GM18498 (cell line): ENCODE measurements around the gene ERCC1.
"Not testable (repeated sequence)": the region's sequence is repeated elsewhere in the genome, so short reads cannot be mapped to it uniquely, and the experiment has no call there.

Experiments used
- ATAC-seq: cut with Tn5 transposase; IDR thresholded peaks from one replicate; pipeline ENCODE4 v1.9.1; 2021; ENCODE audit warnings: mild to moderate bottlenecking, moderate library complexity; ENCODE audit not compliant: unreplicated experiment

The ERCC1 gene

DNA sequence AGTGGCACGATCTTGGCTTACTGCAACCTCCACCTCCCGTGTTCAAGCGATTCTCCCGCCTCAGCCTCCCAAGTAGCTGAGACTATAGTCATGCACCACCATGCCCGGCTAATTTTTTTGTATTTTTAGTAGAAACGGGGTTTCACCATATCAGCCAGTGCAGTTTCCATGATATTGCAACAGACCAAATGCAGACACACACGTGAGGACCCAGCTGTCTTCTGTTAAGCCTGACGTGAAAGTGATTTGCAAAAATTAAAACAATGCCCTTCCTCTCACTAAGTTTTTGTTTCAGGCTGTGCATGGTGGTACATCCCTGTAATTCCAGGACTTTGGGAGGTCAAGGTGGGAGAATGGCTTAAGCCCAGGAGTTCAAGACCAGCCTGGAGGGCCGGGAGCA is 7.3 kb upstream of the ERCC1 start:
- not testable (repeated sequence) for ATAC-seq

DNA sequence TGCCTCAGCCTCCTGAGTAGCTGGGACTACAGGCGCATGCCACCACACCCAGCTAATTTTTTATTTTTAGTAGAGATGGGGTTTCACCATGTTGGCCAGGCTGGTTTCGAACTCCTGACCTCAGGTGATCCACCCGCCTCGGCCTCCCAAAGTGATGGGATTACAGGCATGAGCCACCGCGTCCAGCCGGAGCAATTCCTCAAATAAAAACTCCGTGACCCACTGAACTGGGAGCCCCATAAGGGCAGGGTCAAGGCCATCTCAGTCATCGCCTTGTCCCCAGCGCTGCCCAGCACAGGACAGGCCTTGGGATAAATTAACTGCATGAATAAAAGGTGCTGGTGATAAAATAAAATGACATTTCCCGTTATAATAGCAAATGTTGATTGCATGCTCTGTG is 6.2 kb upstream of the ERCC1 start:
- ATAC-seq, result not testable (repeated sequence)

DNA sequence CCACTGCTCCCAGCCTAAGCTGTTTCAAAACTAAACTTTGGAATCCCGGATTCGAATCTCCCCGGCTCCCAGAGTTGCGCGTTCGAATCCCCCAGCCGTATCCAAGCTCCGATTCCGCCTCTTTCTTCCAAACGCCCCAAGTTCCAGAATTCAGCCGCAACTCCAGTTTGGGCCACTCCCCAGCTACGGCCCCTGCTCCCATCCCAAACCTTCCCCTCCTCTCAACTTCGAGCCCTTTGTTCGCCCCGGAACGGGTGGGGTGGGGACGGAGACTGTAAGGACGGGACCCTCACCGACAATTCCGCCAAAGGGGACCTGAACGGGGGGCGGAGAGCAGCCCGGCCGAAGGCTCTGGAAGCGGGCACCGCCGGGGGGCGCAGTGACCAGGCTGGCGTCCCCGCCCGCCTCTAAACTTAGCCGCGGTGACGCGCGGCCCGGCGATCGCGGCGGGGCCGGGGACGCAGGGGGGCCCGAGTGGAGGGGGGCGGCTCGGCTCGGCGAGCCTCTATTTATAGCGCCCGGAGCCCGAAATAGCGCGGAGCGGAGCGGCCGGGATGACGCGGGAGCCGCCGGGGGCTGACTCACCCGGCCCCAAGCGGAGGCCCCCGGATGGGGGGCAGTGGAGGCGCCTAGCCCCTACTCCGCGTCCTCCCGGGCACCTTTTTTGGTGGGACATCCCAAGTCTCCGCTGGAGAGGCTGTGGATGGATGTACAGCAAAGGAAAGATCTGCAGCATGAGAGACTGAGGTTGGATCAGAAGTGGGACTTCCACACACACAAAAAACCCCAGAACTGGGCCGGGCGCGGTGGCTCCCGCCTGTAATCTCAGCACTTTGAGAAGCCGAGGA is 4.9 kb upstream of the ERCC1 start:
- ATAC-seq, result no peak

GRCh38 chr19:45424191-45425058 is 708 bp upstream of the ERCC1 start:
- no peak for ATAC-seq

- no peak for ATAC-seq
These were observed 606 bp downstream of the ERCC1 start for GRCh38 chr19:45423033-45423588.

- ATAC-seq, result no peak
These were observed 1.7 kb downstream of the ERCC1 start for GRCh38 chr19:45421947-45422498.

DNA sequence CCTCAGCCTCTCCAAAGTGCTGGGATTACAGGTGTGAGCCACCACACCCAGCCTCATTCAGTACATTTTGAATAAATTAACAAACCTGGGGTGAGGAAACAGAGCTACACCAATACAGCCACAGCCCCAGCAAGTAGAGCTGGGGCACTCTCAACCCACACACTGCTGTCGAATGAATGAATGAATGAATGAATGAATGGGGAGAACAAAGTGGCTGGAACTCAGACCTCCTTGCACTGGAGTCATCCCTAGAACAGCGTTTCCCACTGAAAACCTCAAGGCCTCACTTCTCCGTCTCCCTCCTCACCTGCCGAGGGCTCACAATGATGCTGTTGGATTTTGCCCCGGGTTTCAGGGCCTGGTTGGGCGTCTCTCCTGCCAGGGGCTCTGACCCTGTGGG is 2.8 kb downstream of the ERCC1 start:
- no peak for ATAC-seq

- no peak for ATAC-seq
These were observed 3.4 kb downstream of the ERCC1 start for GRCh38 chr19:45420356-45420755.

DNA sequence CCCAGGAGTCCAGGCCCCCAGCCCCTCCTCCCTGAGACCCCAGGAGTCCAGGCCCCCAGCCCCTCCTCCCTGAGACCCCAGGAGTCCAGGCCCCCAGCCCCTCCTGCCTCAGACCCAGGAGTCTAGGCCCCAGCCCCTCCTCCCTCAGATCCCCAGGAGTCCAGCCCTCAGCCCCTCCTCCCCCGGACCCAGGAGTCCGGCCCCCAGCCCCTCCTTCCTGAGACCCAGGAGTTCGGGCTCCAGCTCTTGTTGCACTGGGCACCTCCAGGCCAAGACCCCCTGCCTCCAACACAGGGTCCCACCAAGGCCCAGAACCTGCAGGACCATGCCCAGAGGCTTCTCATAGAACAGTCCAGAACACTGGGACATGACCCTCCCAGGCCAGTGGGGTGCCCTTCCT is 3.8 kb downstream of the ERCC1 start:
- no peak for ATAC-seq

- peak; percentile 56 for ATAC-seq
These were observed 4.3 kb downstream of the ERCC1 start for GRCh38 chr19:45419396-45419795.

- no peak for ATAC-seq
These were observed 4.9 kb downstream of the ERCC1 start for GRCh38 chr19:45418802-45419201.

DNA sequence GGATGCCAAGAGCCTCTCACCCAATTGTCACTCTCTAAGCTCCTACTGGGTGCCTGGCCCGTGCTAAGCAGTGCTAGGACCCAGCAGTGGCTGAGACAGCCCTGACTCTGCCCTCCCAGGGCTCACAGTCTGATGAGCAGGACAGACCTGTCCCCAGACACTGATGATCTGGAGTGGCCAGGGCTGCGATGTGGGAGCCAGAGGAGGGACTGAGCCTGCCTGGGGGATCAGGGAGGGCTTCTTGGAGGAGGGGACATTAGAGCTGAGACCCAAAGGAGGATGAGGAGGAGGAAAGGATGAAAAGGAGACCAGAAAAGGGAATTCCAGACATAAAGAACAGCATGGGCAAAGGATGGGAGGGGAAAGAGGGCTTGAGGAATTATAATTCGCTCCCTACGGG is 6.6 kb downstream of the ERCC1 start:
- no peak for ATAC-seq

GRCh38 chr19:45414468-45414867 is 9.2 kb downstream of the ERCC1 start:
- no peak for ATAC-seq

DNA sequence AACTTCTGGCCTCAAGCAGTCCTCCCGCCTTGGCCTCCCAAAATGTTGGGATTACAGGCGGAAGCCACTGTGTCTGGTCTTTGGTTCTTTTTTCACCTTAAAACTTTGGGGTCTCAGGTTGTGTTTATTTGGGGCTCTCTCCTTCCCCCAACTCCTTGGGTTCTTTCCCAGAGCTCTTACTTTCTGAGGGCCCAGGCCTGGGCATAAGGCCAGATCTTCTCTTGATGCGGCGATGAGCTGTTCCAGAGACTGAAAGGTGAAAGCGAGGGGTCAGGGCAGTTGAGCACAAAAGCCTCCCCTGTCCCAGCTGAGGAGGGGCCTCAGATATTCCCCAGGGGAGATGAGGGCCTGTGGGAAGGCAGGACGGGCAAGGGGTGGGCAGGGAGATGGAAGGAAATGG is 10.2 kb downstream of the ERCC1 start:
- ATAC-seq, result no peak

- not testable (repeated sequence) for ATAC-seq
These were observed 13.4 kb downstream of the ERCC1 start for GRCh38 chr19:45410330-45410729.

DNA sequence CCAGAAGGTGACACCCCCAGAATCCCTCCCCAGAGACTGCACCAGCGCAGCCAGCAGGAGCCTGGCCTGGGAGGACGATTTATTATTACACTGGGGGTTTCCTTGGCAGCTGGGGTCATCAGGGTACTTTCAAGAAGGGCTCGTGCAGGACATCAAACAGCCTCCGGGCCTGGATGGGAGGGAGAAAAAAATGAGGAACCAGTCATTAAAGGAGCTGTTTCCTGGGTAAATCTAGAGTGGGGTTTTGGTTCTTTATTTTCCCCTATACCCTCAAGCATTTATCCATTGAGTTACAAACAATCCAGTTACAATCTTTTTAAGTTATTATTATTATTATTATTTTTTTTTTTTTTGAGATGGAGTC is 14.2 kb downstream of the ERCC1 start:
- ATAC-seq, result no peak

GRCh38 chr19:45408830-45409556 is 14.7 kb downstream of the ERCC1 start:
- ATAC-seq, result no peak

GRCh38 chr19:45408121-45408520 is 15.6 kb downstream of the ERCC1 start:
- ATAC-seq, result no peak

GRCh38 chr19:45407585-45407984 is 16.1 kb downstream of the ERCC1 start:
- not testable (repeated sequence) for ATAC-seq

DNA sequence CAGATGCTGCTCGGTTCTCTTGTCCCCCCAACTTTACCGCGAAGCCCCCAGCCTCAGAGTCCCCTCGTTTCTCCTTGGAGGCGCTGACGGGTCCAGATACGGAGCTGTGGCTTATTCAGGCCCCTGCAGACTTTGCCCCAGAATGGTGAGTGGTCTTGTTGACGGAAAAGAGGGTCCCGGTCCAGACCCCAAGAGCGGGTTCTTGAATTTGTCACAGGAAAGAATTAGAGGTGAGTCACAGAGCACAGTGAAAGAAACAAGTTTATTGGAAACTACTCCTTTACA is 16.7 kb downstream of the ERCC1 start:
- ATAC-seq, result no peak
